Hematopoietic multipotent progenitor cell treated with erythropoietin and hydrocortisone succinate and interleukin-3 and kit ligand, for 6 days (in vitro differentiated cells): ENCODE results near the gene B3GNT3.

Experiments used
- DNase-seq: peaks from one replicate; pipeline ENCODE4 v3.0.0-alpha.2; 2015

B3GNT3 gene

GRCh38 chr19:17862711-17863519 is 68.0 kb downstream of the B3GNT3 start:
- DNase-seq = no peak
